HG03280 (cell line): Measurements from ENCODE around the gene NCF4.

ENCODE experiments used
- ATAC-seq: cut with Tn5 transposase; IDR thresholded peaks from one replicate; pipeline ENCODE4 v1.9.1; 2021; ENCODE audit warnings: mild to moderate bottlenecking, moderate library complexity; ENCODE audit not compliant: unreplicated experiment

NCF4 gene

DNA sequence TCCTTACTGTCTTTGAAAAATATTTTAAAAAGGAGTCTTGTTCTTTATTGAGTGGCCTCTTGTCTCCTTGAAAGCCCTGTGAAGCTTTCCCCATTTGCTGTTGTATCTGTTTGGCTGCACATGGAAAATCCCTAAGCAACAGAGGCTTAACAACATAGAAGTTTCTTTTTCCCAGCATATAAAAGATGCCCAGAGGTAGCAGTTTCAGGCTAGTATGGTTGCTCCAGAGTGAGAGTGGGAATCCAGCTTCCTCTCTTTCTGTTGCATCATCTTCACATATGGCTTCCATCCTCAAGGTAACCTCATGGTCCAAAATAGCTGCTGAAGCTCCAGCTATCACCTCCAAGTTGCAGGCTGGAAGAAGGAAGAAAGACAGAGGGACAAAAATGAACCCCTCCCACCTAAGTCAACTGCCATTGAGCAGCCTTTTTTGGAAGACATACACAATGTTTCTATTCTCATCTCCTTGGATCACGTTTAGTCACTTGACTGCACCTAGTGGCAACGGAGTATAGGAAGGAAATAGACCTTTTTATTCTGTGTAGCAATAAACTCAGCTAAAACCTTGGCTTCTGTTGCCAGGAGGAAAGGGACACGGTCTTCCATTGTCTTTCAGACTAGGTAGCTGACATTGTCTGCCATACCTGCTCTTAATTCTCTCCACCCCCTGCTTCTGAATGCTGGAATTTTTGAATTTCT lies 57.9 kb downstream of the NCF4 start:
- ATAC-seq: no peak

DNA sequence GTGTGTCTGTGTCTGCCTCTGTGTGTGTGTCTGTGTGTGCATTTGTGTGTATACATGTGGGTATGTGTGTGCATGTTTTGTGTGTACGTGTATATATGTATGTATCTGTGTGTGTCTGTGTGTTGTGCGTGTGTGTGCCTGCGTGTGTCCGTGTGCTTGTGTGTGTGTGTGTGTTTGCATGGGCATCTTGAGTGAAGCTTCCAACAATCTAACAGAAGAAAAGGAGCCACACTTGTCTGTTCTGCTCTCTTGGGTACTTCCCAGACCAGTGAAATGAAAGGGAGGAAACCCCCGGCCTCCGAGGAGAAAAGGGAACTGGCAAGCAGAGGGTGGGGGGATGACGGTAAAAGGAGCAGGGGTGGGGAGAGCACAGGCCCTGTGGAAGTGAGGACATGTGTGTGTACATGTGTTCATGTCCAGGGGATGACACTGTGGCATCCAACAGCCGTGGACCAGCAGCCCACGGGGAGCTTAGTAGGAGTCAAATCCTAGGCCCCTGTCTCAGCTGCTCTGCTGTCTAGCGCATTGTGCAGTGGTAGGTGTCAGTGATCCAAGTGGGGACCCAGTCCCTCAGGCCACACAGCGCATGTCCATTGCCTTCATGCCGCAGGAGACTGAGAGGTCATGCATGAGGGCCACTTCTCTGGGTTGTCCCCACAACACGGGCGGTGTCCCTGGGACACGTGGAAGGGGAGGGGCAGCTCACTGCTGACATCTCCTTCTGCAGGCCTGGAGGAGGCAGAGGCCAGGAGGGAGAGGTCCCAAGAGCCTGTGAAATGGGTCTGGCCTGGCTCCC lies 60.7 kb downstream of the NCF4 start:
- ATAC-seq: no peak

DNA sequence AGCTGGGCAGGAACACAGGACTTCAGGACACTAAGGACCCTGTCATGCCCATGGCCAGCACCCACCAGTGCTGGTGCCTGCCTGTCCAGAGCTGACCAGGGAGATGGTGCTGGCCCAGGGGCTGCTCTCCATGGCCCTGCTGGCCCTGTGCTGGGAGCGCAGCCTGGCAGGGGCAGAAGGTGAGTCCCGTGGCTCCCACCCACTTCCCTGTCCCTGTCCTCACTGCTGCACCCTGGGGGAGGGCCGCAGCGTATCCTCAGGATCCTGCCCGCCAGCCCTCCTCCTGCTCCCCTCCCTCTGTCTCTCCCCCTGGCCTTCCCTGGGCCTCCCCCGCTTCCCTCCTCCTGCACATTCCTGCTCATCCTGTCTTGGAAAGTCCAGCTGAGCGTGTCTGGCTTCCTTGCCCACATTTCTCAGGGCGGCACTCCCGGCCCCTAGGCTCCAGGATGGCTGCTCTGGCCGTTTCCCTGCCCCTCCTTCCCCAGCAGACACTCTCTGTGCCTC lies 61.4 kb downstream of the NCF4 start:
- no peak for ATAC-seq

DNA sequence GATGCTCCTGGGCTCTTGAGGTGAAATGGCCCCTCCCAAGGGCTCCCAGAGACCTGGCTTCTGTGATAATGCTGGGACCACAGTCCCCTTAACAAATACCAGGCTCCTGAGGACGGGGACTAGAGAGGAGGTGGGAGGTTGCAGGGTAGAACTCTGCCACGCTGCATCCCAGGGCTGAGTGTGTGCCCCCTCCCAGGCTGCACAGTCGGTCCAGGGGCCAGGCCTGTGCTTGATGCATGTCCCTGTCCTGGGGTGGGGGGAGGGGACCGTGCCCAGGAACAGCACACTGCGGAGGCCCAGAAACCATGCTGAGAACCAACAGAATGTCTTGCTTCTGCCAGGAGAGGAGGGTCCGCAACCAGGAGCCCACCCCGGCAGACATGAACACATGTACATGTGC lies 61.9 kb downstream of the NCF4 start:
- ATAC-seq: no peak

DNA sequence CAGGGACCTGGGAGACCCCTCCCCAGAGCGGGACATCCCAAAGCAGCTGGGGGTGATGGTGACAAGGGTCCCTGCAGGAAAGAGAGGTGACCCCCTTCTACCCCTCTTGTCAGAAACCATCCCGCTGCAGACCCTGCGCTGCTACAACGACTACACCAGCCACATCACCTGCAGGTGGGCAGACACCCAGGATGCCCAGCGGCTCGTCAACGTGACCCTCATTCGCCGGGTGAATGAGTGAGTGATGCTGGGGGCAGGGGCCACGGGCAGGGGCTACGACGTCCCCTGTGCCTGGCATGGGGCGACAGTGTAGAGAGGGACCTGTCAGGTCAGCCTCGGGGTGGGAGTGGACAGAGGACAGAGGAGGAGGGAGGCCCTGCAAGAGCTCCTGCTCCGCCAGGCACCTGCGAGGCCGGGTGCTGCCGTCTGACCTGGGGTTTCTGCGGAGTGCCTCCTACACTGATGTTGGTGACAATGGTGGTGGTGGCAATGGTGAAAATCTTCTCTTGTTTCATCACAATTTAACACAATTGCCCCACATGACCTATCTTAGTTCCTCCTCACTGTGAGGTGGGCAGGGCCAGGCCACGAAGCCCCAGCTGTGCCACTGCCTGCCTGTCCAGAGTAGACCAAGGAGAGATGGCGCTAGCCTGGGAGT lies 62.5 kb downstream of the NCF4 start:
- ATAC-seq: no peak

DNA sequence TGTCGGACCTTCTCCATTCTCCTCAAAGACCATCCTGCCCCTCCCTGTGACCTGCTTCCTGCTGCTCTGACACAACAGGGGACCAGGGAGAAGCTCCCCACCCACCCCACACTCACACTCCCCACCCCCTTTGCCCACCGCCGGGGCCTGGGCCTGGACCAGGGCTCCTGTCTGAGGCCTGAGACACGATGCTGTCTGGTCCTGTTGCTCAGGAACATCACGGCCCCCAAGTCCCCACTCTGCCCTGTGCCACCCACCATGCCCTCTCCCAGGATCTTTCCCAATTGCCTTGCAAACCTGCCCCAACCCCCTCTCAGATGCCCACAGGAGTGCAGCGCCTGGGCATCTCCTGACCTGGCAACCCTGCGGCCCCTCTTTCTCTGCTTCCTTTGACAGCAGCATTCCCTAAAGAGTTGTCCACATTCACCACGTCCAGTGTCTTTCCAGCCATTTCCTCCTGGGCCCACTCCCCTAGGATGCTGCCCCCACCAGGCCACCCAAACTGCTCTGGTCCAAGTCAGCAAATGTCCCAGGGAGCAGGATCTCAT lies 63.4 kb downstream of the NCF4 start:
- no peak for ATAC-seq

DNA sequence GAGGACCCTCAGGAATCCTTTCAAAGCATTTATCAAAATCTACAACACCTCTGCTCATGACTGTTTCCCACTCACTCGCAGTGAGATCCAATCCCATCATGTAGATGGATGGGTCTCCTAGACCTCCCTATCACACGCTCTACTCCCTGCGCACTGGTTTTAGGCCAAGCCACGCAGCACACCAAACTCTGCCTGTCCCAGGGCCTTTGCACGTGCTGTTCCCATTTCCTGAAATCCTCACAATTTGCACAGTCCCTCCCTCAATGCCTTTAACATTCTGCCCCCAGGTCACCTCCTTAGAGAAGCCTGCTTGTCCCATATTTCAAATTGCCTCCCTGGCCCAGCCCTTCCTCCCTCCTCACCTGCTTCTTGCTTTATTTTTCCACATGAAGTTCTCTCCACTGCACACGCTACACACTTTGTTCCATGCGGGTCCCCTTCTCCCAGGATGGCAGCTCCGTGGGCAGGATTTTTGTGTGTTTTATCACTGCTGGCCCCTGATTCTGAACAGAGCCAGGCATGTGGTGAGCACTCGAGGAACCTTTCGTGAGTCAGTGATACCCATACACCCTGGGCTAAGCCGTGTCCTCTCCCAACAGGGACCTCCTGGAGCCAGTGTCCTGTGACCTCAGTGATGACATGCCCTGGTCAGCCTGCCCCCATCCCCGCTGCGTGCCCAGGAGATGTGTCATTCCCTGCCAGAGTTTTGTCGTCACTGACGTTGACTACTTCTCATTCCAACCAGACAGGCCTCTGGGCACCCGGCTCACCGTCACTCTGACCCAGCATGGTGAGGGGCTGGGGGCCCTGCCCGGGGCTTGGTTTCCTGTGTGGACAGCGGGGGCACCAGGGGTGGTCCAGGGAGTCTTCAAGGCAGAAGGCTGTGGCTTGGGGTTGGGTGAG lies 64.8 kb downstream of the NCF4 start:
- ATAC-seq: no peak

DNA sequence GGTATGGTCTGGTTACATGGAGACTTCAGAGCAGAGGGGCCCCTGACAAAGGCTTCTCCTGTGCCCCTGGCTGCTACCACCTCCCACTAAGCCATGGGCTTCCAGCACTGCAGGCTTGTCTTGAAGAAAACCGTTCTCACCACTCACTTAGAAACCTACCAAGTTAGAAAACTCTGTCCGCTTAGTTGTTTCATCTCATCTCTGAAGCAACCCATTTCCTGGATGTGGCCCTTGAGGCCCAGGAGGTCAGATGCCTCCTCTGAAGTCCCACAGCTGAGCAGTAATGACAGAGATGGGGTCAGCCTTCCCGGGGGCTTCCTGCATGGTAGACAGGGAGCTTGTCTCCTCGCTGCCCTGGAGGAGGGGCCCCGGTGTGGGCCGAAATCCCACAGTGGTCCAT lies 65.5 kb downstream of the NCF4 start:
- no peak for ATAC-seq

DNA sequence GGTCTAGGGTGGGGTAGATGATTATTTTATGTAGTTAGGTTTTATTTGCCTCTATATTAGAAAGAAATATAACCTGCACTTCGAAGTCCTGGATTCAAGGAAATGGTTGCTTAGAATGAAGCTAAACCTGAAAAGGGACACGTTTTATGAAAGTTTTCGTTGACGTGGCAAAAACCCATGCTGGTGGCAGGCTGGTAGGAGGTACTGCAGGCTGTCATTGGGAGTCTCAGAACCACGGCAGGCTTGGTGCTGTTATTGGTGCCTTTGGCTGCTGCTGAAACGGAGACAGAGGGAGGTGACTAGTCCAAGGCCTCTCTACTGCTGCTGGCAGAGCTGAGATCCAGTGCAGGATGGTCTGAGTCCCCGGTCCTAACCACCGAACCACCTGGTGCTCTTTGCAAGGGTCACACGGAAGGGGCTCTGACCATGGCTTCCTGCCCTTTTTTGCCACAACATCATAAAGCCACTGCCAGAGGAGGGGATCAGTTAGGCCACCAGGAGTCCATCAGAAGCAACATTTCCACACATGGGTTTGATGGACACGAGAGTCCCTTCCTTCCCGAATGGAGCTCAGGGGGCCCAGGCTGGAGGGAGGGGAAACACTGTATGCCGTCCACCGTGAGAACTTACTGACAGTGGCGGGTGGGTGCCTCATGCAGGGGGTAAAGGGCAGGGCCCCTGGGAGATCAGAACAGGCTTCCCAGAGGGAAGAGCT lies 66.1 kb downstream of the NCF4 start:
- ATAC-seq: no peak
